GM13977 (cell line): ENCODE measurements around the gene CRHR1.
"Not testable (repeated sequence)": the region's sequence is repeated elsewhere in the genome, so short reads cannot be mapped to it uniquely, and the experiment has no call there.

ENCODE experiments used
- DNase-seq: peaks from one replicate; pipeline ENCODE4 v3.0.0; 2012; ENCODE audit warnings: low spot score
- CTCF ChIP-seq: IDR thresholded peaks from 2 replicates; pipeline ENCODE4 v1.5.1; 2012; ENCODE audit warnings: mild to moderate bottlenecking, control low read depth; ENCODE audit not compliant: insufficient read depth; ENCODE audit errors: extremely low read depth, missing control alignments
- in situ Hi-C: fragments of 300-500 bp; cut with MboI; formaldehyde crosslinking; loops from one replicate; pipeline ENCODE4 v1.12.0; 2022; ENCODE audit warnings: low sequenced_read_pairs, low pct_unique_long_range_greater_than_20kb, mixed read lengths, inconsistent platforms; ENCODE audit not compliant: unreplicated experiment

Gene CRHR1

GRCh38 chr17:45861165-45861564, 77.0 kb downstream of the CRHR1 start:
- TF ChIP-seq CTCF = no peak
- DNase-seq = no peak
- in situ Hi-C loops = no loop called here

- in situ Hi-C loops, DNase-seq: not testable (repeated sequence)
These were observed 78.0 kb downstream of the CRHR1 start for GRCh38 chr17:45862127-45862526.

GRCh38 chr17:45863857-45864654, 79.9 kb downstream of the CRHR1 start:
- no peak for DNase-seq
- in situ Hi-C loops = no loop called here
- no peak for TF ChIP-seq CTCF

GRCh38 chr17:45867171-45867570, 83.1 kb downstream of the CRHR1 start:
- in situ Hi-C loops = no loop called here
- DNase-seq = no peak
- TF ChIP-seq CTCF = no peak

GRCh38 chr17:45867702-45868101, 83.6 kb downstream of the CRHR1 start:
- no peak for TF ChIP-seq CTCF
- in situ Hi-C loops = no loop called here
- DNase-seq = no peak

GRCh38 chr17:45868276-45868675, 84.2 kb downstream of the CRHR1 start:
- TF ChIP-seq CTCF = no peak
- in situ Hi-C loops = no loop called here
- DNase-seq = no peak

GRCh38 chr17:45869676-45870341, 85.7 kb downstream of the CRHR1 start:
- no peak for TF ChIP-seq CTCF
- DNase-seq = no peak
- in situ Hi-C loops = no loop called here
